Right lobe of liver (tissue), 4 donors: ENCODE measurements around the gene DENND4C.

Experiments
- POLR2A ChIP-seq: fragments of 450-650 bp; IDR thresholded peaks from one replicate; pipeline ENCODE4 v1.6.1; 2017; ENCODE audit warnings: antibody characterized with exemption, mild to moderate bottlenecking
- TF ChIP-seq, protein P1 (sequence below), 4 donors: fragments of 200-600 bp in 3 of 4; fragments of 450-650 bp in 1 of 4; IDR thresholded peaks; one replicate each; pipeline versions ENCODE4 v1.5.1 to v1.8.0; 2016 to 2022; ENCODE audit warnings: antibody characterized with exemption in 4 of 4, mild to moderate bottlenecking in 2 of 4
- donor health status: DM: no; HTN: no; CAD: no.
- donor health status: DM: no; HTN: no; CAD: no.
- donor health status: DM: no; HTN: yes; CAD: no.

- TF ChIP-seq, protein P1, sequence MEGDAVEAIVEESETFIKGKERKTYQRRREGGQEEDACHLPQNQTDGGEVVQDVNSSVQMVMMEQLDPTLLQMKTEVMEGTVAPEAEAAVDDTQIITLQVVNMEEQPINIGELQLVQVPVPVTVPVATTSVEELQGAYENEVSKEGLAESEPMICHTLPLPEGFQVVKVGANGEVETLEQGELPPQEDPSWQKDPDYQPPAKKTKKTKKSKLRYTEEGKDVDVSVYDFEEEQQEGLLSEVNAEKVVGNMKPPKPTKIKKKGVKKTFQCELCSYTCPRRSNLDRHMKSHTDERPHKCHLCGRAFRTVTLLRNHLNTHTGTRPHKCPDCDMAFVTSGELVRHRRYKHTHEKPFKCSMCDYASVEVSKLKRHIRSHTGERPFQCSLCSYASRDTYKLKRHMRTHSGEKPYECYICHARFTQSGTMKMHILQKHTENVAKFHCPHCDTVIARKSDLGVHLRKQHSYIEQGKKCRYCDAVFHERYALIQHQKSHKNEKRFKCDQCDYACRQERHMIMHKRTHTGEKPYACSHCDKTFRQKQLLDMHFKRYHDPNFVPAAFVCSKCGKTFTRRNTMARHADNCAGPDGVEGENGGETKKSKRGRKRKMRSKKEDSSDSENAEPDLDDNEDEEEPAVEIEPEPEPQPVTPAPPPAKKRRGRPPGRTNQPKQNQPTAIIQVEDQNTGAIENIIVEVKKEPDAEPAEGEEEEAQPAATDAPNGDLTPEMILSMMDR (IDR thresholded peaks at IDR 0.05) = no peak
- no peak for TF ChIP-seq POLR2A
Measured at GRCh38 chr9:19281801-19282200, 51.3 kb downstream of the DENND4C start.
